ENCODE data around the gene PRPF19. TPM values are rescaled to one million over a fixed set of nuclear protein-coding genes. Genes with fewer than 3 reads are reported as not detected.

The PRPF19 gene
- total RNA-seq, 1 experiment from 2014 or later, result 84.7 TPM

DNA sequence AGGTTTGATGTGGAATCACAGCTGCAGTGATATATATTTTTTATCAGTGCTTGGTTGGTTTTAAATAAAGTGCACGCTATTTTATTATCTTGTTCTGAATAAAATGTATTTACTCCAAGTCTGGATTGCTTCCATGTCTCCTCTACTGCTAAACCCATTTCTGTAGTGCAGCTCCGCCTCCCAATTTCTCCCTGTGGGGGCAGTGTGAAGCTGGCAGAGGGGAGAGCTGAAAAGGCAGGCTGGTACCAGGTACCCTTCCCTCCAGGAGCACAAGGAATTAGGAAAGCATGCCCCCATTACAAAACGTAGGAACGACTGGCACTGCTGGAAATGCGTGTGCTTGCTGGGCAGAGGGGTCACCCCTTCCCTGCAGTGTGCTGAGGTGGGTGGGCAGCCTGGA is 16.9 kb upstream of the PRPF19 start:
- H3K9me3 ChIP-seq (replicated peaks), result no peaks in the 10 kb centered on the region
- no peaks in the 10 kb centered on the region for H3K27me3 ChIP-seq
- peaks cover 20% of the 10 kb centered on the region; the same call in 1 of the 2 replicates for H3K36me3 ChIP-seq
- no peak overlapping the region for H3K4me3 ChIP-seq
- H3K27ac ChIP-seq, result no peak overlapping the region
- no peak for DNase-seq
- H3K4me1 ChIP-seq, result peaks cover 11% of the 10 kb centered on the region; the same call in 1 of the 2 replicates

DNA sequence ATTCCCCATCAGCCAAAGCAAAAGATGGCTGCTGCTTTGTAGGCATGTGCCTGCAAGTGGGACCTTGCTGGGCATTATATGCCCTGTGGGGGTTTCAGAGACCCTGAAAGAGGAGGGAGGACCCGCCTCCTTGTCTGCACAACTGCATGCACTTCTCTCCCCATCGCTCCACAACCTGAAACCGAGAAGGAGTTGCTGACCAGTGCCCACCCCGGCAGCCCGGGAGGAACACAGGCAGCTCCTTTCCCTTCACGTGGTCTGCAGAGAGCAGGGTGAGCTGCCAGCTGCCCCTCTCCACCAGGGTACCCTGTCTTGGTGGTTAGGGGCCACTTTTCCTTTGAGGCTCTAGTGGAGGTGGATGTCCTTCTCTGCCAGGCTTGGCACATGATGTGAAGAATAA is 16.5 kb upstream of the PRPF19 start:
- no peak for DNase-seq
- Histone ChIP-seq H3K4me1 (peaks cover 11% of the 10 kb centered on the region; the same call in 1 of the 2 replicates), H3K4me3 (no peak overlapping the region), H3K27me3 (no peaks in the 10 kb centered on the region), H3K9me3 (replicated peaks) (no peaks in the 10 kb centered on the region), H3K27ac (no peak overlapping the region), H3K36me3 (peaks cover 16% of the 10 kb centered on the region; the same call in 1 of the 2 replicates)

GRCh38 chr11:60921777-60922335 is 15.5 kb upstream of the PRPF19 start:
- peaks cover 16% of the 10 kb centered on the region; the same call in 1 of the 2 replicates for H3K36me3 ChIP-seq
- H3K27me3 ChIP-seq, result no peaks in the 10 kb centered on the region
- DNase-seq, result no peak
- H3K4me3 ChIP-seq, result no peak overlapping the region
- no peaks in the 10 kb centered on the region for H3K9me3 ChIP-seq (replicated peaks)
- H3K4me1 ChIP-seq, result peaks cover 11% of the 10 kb centered on the region; the same call in 1 of the 2 replicates
- H3K27ac ChIP-seq, result no peak overlapping the region

GRCh38 chr11:60921259-60921658 is 14.9 kb upstream of the PRPF19 start:
- DNase-seq, result no peak
- Histone ChIP-seq H3K27me3 (no peaks in the 10 kb centered on the region), H3K27ac (no peak overlapping the region), H3K4me3 (no peak overlapping the region), H3K9me3 (replicated peaks) (no peaks in the 10 kb centered on the region), H3K36me3 (peaks cover 16% of the 10 kb centered on the region; the same call in 1 of the 2 replicates), H3K4me1 (peaks cover 15% of the 10 kb centered on the region)

GRCh38 chr11:60919956-60920355 is 13.6 kb upstream of the PRPF19 start:
- peaks cover 16% of the 10 kb centered on the region; the same call in 1 of the 2 replicates for H3K36me3 ChIP-seq
- H3K4me3 ChIP-seq, result no peak overlapping the region
- no peak for DNase-seq
- H3K4me1 ChIP-seq, result peaks cover 13% of the 10 kb centered on the region
- H3K27ac ChIP-seq, result no peak overlapping the region
- H3K27me3 ChIP-seq, result no peaks in the 10 kb centered on the region
- no peaks in the 10 kb centered on the region for H3K9me3 ChIP-seq (replicated peaks)

GRCh38 chr11:60919320-60919719 is 12.9 kb upstream of the PRPF19 start:
- Histone ChIP-seq H3K27me3 (no peaks in the 10 kb centered on the region), H3K4me1 (peaks cover 13% of the 10 kb centered on the region), H3K27ac (no peak overlapping the region), H3K4me3 (no peak overlapping the region), H3K36me3 (peaks cover 16% of the 10 kb centered on the region; the same call in 1 of the 2 replicates), H3K9me3 (replicated peaks) (no peaks in the 10 kb centered on the region)
- no peak for DNase-seq

- Histone ChIP-seq H3K36me3 (peaks cover 16% of the 10 kb centered on the region; the same call in 1 of the 2 replicates), H3K27ac (no peak overlapping the region), H3K4me1 (peaks cover 10% of the 10 kb centered on the region), H3K27me3 (no peaks in the 10 kb centered on the region), H3K9me3 (replicated peaks) (no peaks in the 10 kb centered on the region), H3K4me3 (no peak overlapping the region)
- DNase-seq, result no peak
These were observed 12.5 kb upstream of the PRPF19 start for GRCh38 chr11:60918939-60919265.

DNA sequence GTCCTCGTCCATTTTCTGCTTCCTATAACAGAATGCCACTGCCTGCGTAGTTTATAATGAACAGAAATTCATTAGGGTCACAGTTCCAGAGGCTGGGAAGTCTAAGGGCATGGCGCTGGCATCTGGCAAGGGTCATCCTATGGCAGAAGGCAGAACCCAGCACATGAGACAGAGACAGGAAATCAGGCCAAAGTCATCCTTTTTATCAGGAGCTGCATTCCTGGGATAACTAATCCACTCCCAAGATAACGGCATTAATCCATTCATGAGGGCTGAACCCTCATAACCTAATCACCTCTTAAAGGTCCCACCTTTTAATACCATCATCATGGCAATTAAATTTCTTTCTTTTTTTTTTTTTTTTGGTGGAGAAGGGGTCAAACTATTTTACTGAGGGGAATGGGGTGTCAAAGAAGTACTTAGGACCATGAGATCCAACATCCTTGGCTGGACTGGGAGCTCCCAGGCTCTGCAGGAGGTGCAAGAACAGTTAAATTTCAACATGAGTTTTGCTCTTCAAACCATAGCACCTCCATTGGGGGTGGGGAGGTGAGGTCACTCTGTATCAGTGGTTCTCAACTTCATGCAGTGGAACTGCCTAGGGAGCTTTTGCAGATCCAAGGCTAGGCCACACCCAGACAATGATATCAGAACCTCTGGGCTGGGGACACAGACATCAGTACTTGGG is 12.0 kb upstream of the PRPF19 start:
- Histone ChIP-seq H3K4me3 (no peak overlapping the region), H3K27ac (no peak overlapping the region), H3K4me1 (peaks cover 9% of the 10 kb centered on the region), H3K36me3 (peaks cover 16% of the 10 kb centered on the region; the same call in 1 of the 2 replicates), H3K27me3 (no peaks in the 10 kb centered on the region), H3K9me3 (replicated peaks) (no peaks in the 10 kb centered on the region)
- DNase-seq, result no peak

DNA sequence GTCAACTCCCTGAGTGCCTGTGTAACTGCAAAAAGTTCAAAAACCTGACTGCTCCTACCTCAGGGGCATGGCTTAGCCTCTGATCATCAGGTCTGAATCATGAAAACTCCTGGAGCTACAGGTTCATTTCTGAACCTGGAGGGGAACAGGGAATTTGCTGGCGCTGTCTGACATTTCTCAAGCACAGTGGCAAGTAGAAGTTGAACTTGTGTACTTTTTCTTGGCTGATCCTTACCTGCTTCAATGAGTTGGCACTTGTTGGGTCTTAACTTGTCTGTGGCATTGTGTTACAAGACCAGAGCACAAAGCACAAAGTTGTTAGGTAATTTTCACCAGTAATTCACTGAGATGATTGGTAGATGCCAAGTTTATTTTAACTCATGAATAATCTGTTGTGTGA is 10.9 kb upstream of the PRPF19 start:
- H3K9me3 ChIP-seq (replicated peaks), result no peaks in the 10 kb centered on the region
- peaks cover 9% of the 10 kb centered on the region for H3K4me1 ChIP-seq
- no peak overlapping the region for H3K27ac ChIP-seq

DNA sequence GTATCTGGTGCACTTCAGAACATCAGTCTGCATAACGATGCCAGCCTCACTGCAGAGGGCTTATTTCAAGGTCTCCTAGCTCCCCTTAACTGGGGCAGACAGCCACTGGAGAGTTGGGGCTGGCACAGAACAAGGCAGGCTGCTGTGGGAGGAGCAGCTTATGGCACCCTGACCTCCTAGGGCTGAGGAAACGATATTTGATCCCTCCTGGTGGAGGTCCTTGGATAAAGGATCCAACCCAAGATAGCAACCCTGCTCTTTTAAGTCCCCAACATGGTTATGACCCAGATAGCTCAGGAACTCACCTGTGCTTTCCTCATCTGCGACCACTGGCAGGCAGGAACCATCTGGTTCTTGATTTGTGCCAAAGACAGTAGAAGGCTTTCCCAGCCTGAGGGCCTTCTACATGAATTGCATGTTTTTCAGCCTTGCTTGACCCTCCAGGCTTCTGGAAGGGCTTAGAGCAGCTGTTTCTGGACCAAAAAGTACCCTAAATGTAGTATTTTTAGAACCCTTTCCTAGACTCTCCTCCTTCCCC is 10.4 kb upstream of the PRPF19 start:
- DNase-seq, result no peak
- no peaks in the 10 kb centered on the region for H3K9me3 ChIP-seq (replicated peaks)
- no peak overlapping the region for H3K4me3 ChIP-seq
- no peak overlapping the region for H3K27ac ChIP-seq
- peaks cover 12% of the 10 kb centered on the region for H3K4me1 ChIP-seq
- H3K36me3 ChIP-seq, result peaks cover 13% of the 10 kb centered on the region; the same call in 1 of the 2 replicates
- no peaks in the 10 kb centered on the region for H3K27me3 ChIP-seq

More for the DNA sequence above, 10.9 kb upstream of the PRPF19 start:
- peaks cover 14% of the 10 kb centered on the region; the same call in 1 of the 2 replicates for H3K36me3 ChIP-seq
- H3K4me3 ChIP-seq, result no peak overlapping the region
- H3K27me3 ChIP-seq, result no peaks in the 10 kb centered on the region
- DNase-seq, result no peak

- H3K4me3 ChIP-seq, result peak overlapping the region; percentile 68
- H3K36me3 ChIP-seq, result peaks cover 11% of the 10 kb centered on the region; the same call in 1 of the 2 replicates
- peaks cover 12% of the 10 kb centered on the region for H3K4me1 ChIP-seq
- no peaks in the 10 kb centered on the region for H3K27me3 ChIP-seq
- H3K9me3 ChIP-seq (replicated peaks), result no peaks in the 10 kb centered on the region
- peak overlapping the region; percentile 90 for H3K27ac ChIP-seq
- peak; percentile 37 to 50 for DNase-seq
These were observed 9.0 kb upstream of the PRPF19 start for GRCh38 chr11:60915248-60915914.

GRCh38 chr11:60914633-60915247 is 8.4 kb upstream of the PRPF19 start:
- peaks cover 5% of the 10 kb centered on the region; the same call in 1 of the 2 replicates for H3K36me3 ChIP-seq
- H3K27ac ChIP-seq, result peak overlapping the region; percentile 90
- DNase-seq, result peak; percentile 86 to 88
- no peaks in the 10 kb centered on the region for H3K9me3 ChIP-seq (replicated peaks)
- peaks cover 12% of the 10 kb centered on the region for H3K4me1 ChIP-seq
- peak overlapping the region; percentile 68 for H3K4me3 ChIP-seq
- H3K27me3 ChIP-seq, result no peaks in the 10 kb centered on the region

GRCh38 chr11:60913793-60914632 is 7.6 kb upstream of the PRPF19 start, which contains the start of gene TMEM109:
TSS of gene TMEM109 (plus strand) at chr11:60914158. CDS start at chr11:60919694, 5,536 bp downstream.
- DNase-seq, result peak; percentile 90 to 95
- Histone ChIP-seq H3K9me3 (replicated peaks) (no peaks in the 10 kb centered on the region), H3K36me3 (no peaks in the 10 kb centered on the region), H3K4me1 (peaks cover 12% of the 10 kb centered on the region), H3K4me3 (peak within 1 kb of the TSS; percentile 68), H3K27ac (peak within 1 kb of the TSS; percentile 90), H3K27me3 (no peaks in the 10 kb centered on the region)

Measured in SJCRH30 (cell line).